ENCODE measurements around the gene MYOCD.

Gene MYOCD

GRCh38 chr17:12642034-12642433 lies 23.7 kb upstream of the MYOCD start:
- DNase-seq, result no peak

GRCh38 chr17:12643822-12644221 lies 21.9 kb upstream of the MYOCD start:
- DNase-seq, result no peak

DNA sequence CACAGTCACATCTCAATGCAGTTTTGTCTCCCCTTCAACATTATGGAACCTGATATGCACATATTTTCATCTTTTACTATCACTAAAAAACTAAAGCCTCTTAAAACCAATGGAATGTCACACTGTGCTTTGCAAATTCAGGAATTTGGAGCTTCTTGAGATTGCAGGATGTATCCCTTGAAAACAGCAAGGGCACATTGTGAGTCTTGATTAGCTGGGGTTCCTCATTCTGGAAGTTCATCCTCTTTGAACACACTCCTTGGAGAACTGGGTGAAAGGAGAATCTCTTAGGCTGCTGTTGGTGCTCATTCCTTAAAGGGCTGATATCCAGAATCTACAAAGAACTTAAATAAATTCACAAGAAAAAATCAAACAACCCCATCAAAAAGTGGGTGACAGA lies 21.1 kb upstream of the MYOCD start:
- DNase-seq, result no peak

- no peak for DNase-seq
Observed at GRCh38 chr17:12646761-12647422, 18.8 kb upstream of the MYOCD start.

- DNase-seq, result no peak
Observed at GRCh38 chr17:12648498-12648897, 17.2 kb upstream of the MYOCD start.

GRCh38 chr17:12655936-12656335 lies 9.8 kb upstream of the MYOCD start:
- no peak for DNase-seq

- no peak for DNase-seq
Observed at GRCh38 chr17:12656354-12656753, 9.3 kb upstream of the MYOCD start.

DNA sequence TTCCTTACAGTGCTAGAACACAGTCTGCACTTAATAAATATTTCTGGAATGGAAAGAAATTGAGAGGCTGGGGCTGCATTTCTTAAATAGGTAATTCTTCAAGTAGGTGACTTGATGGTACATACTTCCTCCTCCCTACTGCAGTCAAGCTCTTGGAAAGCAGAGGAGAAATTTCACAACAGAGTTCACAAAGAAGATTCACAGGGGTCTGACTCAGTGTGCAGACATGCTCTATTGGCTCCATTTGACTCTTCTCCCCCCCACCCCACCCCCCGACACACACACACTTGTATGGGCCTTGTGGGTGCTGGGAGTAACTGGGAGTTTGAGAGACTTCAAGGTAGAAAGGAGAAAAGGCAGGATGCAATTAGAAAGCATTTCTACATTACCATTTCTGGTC lies 6.2 kb upstream of the MYOCD start:
- DNase-seq, result no peak

DNA sequence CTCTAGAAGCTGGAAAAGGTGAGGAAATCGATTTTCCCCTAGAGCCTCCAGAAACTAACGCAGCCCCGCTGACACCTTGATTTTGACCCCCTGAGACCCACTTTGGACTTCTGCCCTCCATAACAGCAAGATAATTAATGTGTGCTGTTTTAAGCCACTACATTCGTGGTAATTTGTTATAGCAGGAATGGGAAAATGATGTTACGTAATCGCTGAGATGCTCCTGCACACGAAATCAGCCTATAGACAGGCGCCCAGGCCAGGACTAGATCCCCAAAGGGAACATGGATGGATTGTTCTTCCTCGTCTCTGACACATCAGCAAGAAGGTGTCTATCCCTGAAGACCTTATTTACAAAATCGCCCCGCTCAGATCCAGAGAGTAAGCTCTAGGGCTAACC lies 1.4 kb upstream of the MYOCD start:
- no peak for DNase-seq

DNA sequence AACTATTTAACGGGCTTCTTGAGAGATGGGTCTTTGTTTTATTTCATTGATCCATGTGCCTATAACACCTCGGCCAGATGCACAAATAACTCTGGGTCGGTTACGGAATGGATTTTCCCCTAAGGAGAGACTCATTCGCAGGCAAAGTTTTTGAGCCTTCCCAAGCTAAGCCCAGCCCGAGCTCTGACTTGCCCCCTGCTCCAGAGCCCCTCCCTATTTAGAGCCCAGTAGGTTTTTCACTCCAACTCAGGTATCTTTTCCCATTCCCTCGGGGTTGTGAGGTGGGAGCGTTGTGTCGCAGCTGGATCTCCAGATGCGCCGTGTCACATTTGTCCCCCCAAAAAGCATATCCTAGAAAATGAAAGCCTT lies 812 bp upstream of the MYOCD start:
- no peak for DNase-seq

- DNase-seq, result no peak
Observed at GRCh38 chr17:12666718-12667117, 1.0 kb downstream of the MYOCD start.

GRCh38 chr17:12667299-12667958 lies 1.7 kb downstream of the MYOCD start:
- no peak for DNase-seq

DNA sequence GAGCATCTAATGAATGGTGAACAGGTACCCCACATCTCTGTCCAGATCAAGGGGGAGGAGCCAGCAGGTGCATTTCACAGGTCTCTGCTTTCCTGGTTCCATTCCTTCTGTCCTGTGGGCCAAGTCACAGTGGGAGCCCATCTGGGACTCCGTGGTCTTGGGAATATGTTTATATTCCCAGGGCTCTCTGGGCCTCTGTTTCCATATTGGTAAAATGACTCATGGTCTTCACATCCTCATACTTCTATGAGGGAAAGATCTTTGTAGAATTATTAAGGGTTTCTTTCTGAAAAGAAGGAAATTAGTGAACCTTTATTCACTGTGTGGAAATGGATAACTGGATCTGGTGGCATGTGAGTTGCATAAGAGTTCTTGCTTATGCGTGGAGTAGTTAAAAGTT lies 6.2 kb downstream of the MYOCD start:
- DNase-seq, result no peak

DNA sequence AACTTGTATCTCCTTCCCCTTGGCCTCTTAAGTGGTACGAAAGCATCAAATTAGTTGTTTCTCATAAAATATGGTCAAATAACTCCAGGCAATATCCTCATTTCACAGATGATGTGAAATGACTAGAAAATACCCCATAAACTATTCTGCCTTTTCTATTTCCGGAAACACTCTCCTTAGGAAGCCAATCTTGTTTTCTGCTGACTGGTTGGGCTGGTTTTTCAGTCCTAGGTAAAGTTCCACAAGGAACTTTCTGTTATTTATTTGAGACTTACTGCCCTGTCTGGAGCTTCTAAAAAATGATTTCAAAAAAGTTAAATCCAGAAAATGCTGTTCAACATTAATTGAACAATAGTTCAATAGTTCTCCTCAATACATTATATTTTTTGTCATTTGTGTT lies 7.3 kb downstream of the MYOCD start:
- no peak for DNase-seq

GRCh38 chr17:12673788-12674187 lies 8.1 kb downstream of the MYOCD start:
- no peak for DNase-seq

- no peak for DNase-seq
Observed at GRCh38 chr17:12680407-12680897, 14.8 kb downstream of the MYOCD start.

DNA sequence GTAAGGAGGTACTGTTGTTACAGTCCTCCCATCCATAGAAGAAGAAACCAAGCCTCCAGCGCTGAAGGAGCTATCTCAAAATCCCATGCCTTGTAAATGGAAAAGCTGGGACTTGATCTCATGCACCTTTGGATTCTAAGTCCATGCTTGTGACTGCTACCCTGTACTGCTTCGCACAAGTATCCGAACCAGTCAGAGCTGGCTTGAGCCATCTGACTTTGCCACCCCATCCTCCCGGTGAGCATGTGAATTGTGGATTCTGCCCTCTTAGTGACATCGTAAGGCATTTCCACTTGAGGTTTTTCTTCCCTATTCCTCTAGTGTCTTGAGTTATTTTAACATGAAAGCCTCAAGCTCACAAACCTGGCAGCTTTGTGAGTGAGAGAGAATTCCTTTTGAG lies 15.3 kb downstream of the MYOCD start:
- no peak for DNase-seq

- no peak for DNase-seq
Observed at GRCh38 chr17:12683299-12683698, 17.6 kb downstream of the MYOCD start.

DNA sequence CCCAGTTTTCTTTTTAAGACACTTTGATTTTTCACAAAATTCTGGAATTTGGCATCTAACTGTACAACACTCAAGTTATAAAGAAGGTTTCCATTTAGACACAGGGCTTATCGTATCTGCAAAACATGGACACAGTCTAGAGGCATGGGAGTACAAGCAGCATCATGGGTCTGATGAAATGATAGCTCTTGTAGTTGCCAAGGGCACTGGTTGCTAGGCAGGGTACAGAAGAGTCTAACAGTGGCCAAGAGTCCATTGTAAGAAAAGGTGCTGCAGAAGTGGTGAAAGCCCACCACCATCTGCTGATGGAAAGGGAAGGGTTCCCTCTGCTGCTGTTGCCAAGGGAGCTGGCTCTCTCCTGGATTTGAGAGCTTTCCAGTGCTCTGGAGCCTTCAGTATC lies 20.8 kb downstream of the MYOCD start:
- no peak for DNase-seq

GRCh38 chr17:12688382-12688781 lies 22.7 kb downstream of the MYOCD start:
- DNase-seq, result no peak

GRCh38 chr17:12691173-12691572 lies 25.5 kb downstream of the MYOCD start:
- DNase-seq, result no peak

DNA sequence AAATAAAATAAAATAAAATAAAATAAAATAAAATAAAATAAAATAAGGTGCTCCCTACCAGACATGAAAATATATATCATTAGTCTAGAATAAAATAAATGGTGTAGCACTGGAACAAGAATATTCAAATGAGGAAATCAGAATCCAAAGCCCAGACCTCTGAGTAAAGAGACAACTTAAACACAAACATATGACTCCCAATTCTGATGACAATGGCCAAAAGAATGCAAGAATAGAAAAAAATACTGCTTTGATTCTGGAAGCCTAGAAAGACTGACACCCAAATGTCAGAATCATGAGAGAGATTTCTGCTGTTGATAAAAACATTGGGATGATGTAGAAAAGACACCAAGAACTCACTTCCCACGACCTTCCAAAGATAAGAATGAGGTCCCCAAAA lies 27.9 kb downstream of the MYOCD start:
- no peak for DNase-seq

DNA sequence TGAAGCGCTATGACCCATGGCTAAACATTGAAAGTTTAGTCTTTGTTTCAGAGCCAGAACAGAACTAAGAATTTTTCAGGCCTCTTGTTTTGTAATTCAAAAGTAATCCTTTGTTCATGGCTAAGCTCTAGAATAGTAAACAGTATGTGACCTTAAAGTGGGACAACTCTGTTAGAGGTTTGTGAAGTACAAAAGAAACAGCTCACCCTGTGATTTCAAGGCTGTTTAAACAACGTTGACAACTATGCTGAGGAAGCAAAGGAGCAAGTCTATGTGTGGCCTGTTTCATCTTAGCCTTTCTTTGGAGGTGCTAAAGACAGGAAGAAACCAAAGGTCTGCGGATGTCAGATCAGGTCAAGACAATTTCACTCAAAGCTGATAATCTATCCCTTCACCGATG lies 40.4 kb downstream of the MYOCD start:
- DNase-seq, result no peak

DNA sequence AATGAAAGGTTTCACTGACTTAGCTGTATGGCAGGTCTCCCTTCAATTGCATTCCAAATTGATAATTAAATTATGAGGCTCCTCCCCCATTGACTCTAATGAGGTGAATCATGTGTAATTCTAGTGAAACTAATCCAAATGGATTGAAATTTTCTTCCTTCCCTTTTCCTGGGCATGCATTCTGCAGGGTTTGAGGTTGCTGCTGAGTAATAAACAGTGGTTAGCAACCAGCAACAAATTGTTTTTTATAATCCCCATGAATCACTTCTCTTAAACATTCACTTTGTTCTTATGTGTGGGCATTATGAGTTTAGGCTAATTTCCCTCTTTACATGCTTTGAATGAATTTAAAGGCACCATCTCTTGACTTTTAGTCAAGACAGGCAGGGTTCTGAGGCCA lies 43.4 kb downstream of the MYOCD start:
- DNase-seq, result no peak

GRCh38 chr17:12712415-12712814 lies 46.7 kb downstream of the MYOCD start:
- no peak for DNase-seq
